Cardiac muscle cell (in vitro differentiated cells and primary cell): ENCODE measurements around the gene ZBTB43. TPM values are rescaled to one million over a fixed set of nuclear protein-coding genes. Genes with fewer than 3 reads are reported as not detected.
A peak's percentile ranks its signal among the peaks of the same experiment; 100 is the strongest.

Experiments used
- DNase-seq, 2 donors: peaks; one replicate each; pipeline versions ENCODE4 v3.0.0 to v3.0.0-alpha.2; 2010 to 2017; ENCODE audit warnings: low read depth in 1 of 2, low spot score in 1 of 2
- H3K27ac ChIP-seq: fragments of 200-600 bp; sonication (generic); 2 replicates; pipeline ENCODE4 v1.5.1; 2016
- H3K27me3 ChIP-seq: fragments of 200-600 bp; sonication (generic); 2 replicates; pipeline ENCODE4 v1.6.0; 2016; ENCODE audit warnings: control low read depth
- H3K36me3 ChIP-seq: fragments of 200-600 bp; sonication (generic); 2 replicates; pipeline ENCODE4 v1.5.1; 2016; ENCODE audit warnings: control low read depth
- H3K4me1 ChIP-seq: fragments of 200-600 bp; sonication (generic); 2 replicates; pipeline ENCODE4 v1.8.1; 2017; ENCODE audit warnings: low read depth, mild to moderate bottlenecking, mixed run types
- H3K4me3 ChIP-seq: fragments of 200-600 bp; sonication (generic); 2 replicates; pipeline ENCODE4 v1.5.1; 2016; ENCODE audit warnings: mild to moderate bottlenecking
- H3K9me3 ChIP-seq: fragments of 200-600 bp; sonication (generic); 2 replicates; pipeline ENCODE4 v1.5.1; 2017; ENCODE audit warnings: low read depth, mild to moderate bottlenecking, control low read depth
- CTCF ChIP-seq: IDR thresholded peaks from 2 replicates; pipeline ENCODE4 v1.5.1; 2012; ENCODE audit warnings: low read depth, mild to moderate bottlenecking, low read length
- polyA plus RNA-seq: library from polyadenylated mRNA; unstranded; fragments of >200 nt; fragmentation: Nextera tagmentation; extraction: Ambion mirVana; gene quantifications from 2 replicates; pipeline ENCODE4 v1.2.1, GENCODE V29; 2016
- total RNA-seq: library from RNA; depleted of rRNA; stranded (reverse); fragments of >200 nt; gene quantifications from 2 replicates; pipeline ENCODE4 v1.2.3, GENCODE V29; 2016

The ZBTB43 gene
- total and polyA plus RNA-seq, 2 experiments from 2014 or later: 17.6 to 18.6 TPM

GRCh38 chr9:126849591-126850225, 44.9 kb downstream of the ZBTB43 start:
- H3K9me3 ChIP-seq: no peaks in the 10 kb centered on the region
- TF ChIP-seq CTCF: no peak

GRCh38 chr9:126851286-126851880, 46.5 kb downstream of the ZBTB43 start:
- no peaks in the 10 kb centered on the region for H3K27me3 ChIP-seq

More at GRCh38 chr9:126849591-126850225, 44.9 kb downstream of the ZBTB43 start:
- Histone ChIP-seq H3K27ac (no peak overlapping the region), H3K4me1 (no peaks in the 10 kb centered on the region), H3K4me3 (no peak overlapping the region), H3K36me3 (no peaks in the 10 kb centered on the region), H3K27me3 (no peaks in the 10 kb centered on the region)
- no peak for DNase-seq

GRCh38 chr9:126852086-126852688, 47.3 kb downstream of the ZBTB43 start:
- no peak for TF ChIP-seq CTCF
- no peaks in the 10 kb centered on the region for H3K9me3 ChIP-seq
- H3K4me3 ChIP-seq: no peak overlapping the region
- no peaks in the 10 kb centered on the region for H3K36me3 ChIP-seq
- H3K4me1 ChIP-seq: no peaks in the 10 kb centered on the region
- H3K27ac ChIP-seq: no peak overlapping the region
- DNase-seq: no peak
- H3K27me3 ChIP-seq: no peaks in the 10 kb centered on the region

More at GRCh38 chr9:126851286-126851880, 46.5 kb downstream of the ZBTB43 start:
- Histone ChIP-seq H3K9me3 (no peaks in the 10 kb centered on the region), H3K36me3 (no peaks in the 10 kb centered on the region), H3K4me3 (no peak overlapping the region), H3K4me1 (no peaks in the 10 kb centered on the region), H3K27ac (no peak overlapping the region)
- DNase-seq: no peak
- TF ChIP-seq CTCF: no peak

- peak in 1 of 2 donors; percentile 17 for DNase-seq
- H3K27ac ChIP-seq: no peak overlapping the region
- H3K4me3 ChIP-seq: no peak overlapping the region
- no peaks in the 10 kb centered on the region for H3K27me3 ChIP-seq
- H3K4me1 ChIP-seq: no peaks in the 10 kb centered on the region
- TF ChIP-seq CTCF: no peak
- H3K36me3 ChIP-seq: no peaks in the 10 kb centered on the region
- no peaks in the 10 kb centered on the region for H3K9me3 ChIP-seq
Observed at GRCh38 chr9:126853667-126854066, 48.8 kb downstream of the ZBTB43 start.

- TF ChIP-seq CTCF: no peak
- no peak for DNase-seq
- H3K27me3 ChIP-seq: no peaks in the 10 kb centered on the region
Observed at GRCh38 chr9:126854734-126855133, 49.9 kb downstream of the ZBTB43 start.

More at GRCh38 chr9:126854734-126855133, 49.9 kb downstream of the ZBTB43 start:
- Histone ChIP-seq H3K9me3 (no peaks in the 10 kb centered on the region), H3K36me3 (no peaks in the 10 kb centered on the region), H3K27ac (no peak overlapping the region), H3K4me1 (no peaks in the 10 kb centered on the region), H3K4me3 (no peak overlapping the region)
